RWPE2 (cell line): ENCODE data around the gene CAPN7.

Experiments
- ATAC-seq: fragments of 200-7000 bp; cut with Tn5 transposase; 3 replicates; pipeline ENCODE4 v1.9.1; 2021; ENCODE audit warnings: low read depth
- DNase-seq: peaks from one replicate; pipeline ENCODE4 v3.0.0-alpha.2; 2020; ENCODE audit warnings: low spot score
- H3K27ac ChIP-seq: fragments of 450-650 bp; 2 replicates; pipeline ENCODE4 v1.5.1; 2017; ENCODE audit warnings: mild to moderate bottlenecking; ENCODE audit not compliant: poor library complexity, severe bottlenecking
- H3K27me3 ChIP-seq: fragments of 250-450 bp; sonication (Bioruptor Pico); 2 replicates; pipeline ENCODE4 v1.5.1; 2021; ENCODE audit warnings: mild to moderate bottlenecking, moderate library complexity; ENCODE audit not compliant: insufficient read depth, poor library complexity, severe bottlenecking
- H3K36me3 ChIP-seq: fragments of 250-450 bp; sonication (Bioruptor Pico); 2 replicates; pipeline ENCODE4 v1.5.1; 2020; ENCODE audit warnings: low read depth, mild to moderate bottlenecking, moderate library complexity
- H3K4me1 ChIP-seq: fragments of 250-450 bp; sonication (Bioruptor Pico); 2 replicates; pipeline ENCODE4 v1.5.1; 2021; ENCODE audit warnings: mild to moderate bottlenecking, moderate library complexity; ENCODE audit not compliant: insufficient read depth, poor library complexity, severe bottlenecking
- H3K4me3 ChIP-seq: fragments of 250-450 bp; sonication (Bioruptor Pico); 2 replicates; pipeline ENCODE4 v1.5.1; 2021; ENCODE audit warnings: mild to moderate bottlenecking, moderate library complexity; ENCODE audit not compliant: severe bottlenecking
- H3K9me3 ChIP-seq: fragments of 250-450 bp; sonication (Bioruptor Pico); 2 replicates; pipeline ENCODE4 v1.5.1; 2021; ENCODE audit warnings: mild to moderate bottlenecking, moderate library complexity; ENCODE audit not compliant: severe bottlenecking
- TF ChIP-seq, protein P1 (sequence below): fragments of 450-650 bp; IDR thresholded peaks from one replicate; pipeline ENCODE4 v1.5.1; 2017; ENCODE audit warnings: mild to moderate bottlenecking, moderate library complexity; ENCODE audit not compliant: poor library complexity, severe bottlenecking

The CAPN7 gene

DNA sequence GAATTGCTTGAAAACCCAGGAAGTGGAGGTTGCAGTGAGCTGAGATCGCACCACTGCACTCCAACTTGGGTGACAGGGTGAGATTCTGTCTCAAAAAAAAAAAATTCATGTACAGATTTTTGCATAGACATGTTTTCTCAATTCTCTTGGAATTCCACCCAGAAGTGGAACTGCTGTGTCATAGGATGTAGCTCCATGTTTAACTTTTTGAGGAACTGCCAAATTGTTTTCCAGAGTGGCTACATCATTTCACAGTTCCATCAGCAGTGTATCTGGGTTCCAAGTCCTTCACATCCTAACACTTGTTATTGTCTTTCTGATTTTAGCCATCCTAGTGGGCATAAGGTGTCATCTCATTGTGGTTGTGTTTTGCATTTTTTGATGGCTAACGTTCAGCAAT, 9.9 kb downstream of the CAPN7 start:
- DNase-seq (no peak), ATAC-seq (no peak)
- Histone ChIP-seq H3K27ac (no peak overlapping the region), H3K4me1 (no peaks in the 10 kb centered on the region), H3K9me3 (no peaks in the 10 kb centered on the region), H3K36me3 (peaks cover 86% of the 10 kb centered on the region), H3K4me3 (no peak overlapping the region), H3K27me3 (no peaks in the 10 kb centered on the region)
- TF ChIP-seq, protein P1, sequence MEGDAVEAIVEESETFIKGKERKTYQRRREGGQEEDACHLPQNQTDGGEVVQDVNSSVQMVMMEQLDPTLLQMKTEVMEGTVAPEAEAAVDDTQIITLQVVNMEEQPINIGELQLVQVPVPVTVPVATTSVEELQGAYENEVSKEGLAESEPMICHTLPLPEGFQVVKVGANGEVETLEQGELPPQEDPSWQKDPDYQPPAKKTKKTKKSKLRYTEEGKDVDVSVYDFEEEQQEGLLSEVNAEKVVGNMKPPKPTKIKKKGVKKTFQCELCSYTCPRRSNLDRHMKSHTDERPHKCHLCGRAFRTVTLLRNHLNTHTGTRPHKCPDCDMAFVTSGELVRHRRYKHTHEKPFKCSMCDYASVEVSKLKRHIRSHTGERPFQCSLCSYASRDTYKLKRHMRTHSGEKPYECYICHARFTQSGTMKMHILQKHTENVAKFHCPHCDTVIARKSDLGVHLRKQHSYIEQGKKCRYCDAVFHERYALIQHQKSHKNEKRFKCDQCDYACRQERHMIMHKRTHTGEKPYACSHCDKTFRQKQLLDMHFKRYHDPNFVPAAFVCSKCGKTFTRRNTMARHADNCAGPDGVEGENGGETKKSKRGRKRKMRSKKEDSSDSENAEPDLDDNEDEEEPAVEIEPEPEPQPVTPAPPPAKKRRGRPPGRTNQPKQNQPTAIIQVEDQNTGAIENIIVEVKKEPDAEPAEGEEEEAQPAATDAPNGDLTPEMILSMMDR: no peak

DNA sequence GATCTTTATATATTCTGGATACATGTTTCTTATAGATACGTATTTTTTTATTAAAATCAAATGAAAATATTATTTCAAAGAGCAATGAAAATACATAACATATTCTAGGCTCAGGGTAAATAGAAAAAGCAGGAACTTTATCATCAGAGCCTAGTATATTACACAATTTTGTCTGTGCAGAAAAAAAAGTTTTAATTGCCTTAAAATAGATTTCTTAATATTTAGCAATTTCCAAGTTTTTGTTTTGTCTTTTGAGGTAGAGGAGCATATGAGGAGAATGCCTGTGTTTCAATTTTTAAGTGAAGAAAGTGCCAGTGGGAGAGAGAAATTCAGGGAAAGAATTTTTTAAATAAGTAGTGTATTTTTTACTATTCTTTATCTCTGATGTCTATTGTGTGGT, 10.5 kb downstream of the CAPN7 start:
- no peak for DNase-seq
- H3K36me3 ChIP-seq: peaks cover 88% of the 10 kb centered on the region
- TF ChIP-seq, protein P1: no peak

DNA sequence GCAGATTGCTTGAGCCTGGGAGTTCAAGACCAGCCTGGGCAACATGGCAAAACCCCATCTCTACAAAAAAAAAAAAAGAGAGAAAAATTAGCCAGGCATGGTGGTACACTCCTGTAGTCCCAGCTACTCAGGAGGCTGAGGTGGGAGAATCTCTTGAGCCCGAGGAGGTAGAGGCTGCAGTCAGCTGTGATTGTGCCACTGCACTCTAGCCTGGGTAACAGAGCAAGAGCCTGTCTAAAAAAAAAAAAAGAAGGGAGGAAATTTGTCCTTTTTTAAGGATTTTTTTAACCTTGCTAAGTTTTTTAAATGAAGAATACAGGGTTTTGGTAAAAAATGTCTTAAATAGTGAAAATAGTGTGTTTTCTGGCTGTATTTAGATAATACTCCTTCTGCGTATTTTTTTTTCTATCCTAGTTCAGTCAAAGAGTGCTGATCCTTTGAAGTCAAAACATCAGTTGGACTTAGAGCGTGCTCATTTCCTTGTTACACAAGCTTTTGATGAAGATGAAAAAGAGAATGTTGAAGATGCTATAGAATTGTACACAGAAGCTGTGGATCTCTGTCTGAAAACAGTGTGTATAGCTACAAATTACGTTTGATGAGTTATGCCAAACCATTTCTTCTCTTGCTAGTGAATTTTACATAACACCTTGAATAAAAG, 11.1 kb downstream of the CAPN7 start:
- DNase-seq: no peak
- no peak for ATAC-seq
- no peak overlapping the region for H3K27ac ChIP-seq
- no peaks in the 10 kb centered on the region for H3K27me3 ChIP-seq
- H3K4me3 ChIP-seq: no peak overlapping the region
- TF ChIP-seq, protein P1: no peak
- no peaks in the 10 kb centered on the region for H3K9me3 ChIP-seq
- H3K36me3 ChIP-seq: peaks cover 89% of the 10 kb centered on the region
- no peaks in the 10 kb centered on the region for H3K4me1 ChIP-seq

More for the DNA sequence above, 10.5 kb downstream of the CAPN7 start:
- no peak for ATAC-seq
- Histone ChIP-seq H3K9me3 (no peaks in the 10 kb centered on the region), H3K4me3 (no peak overlapping the region), H3K27me3 (no peaks in the 10 kb centered on the region), H3K27ac (no peak overlapping the region), H3K4me1 (no peaks in the 10 kb centered on the region)

DNA sequence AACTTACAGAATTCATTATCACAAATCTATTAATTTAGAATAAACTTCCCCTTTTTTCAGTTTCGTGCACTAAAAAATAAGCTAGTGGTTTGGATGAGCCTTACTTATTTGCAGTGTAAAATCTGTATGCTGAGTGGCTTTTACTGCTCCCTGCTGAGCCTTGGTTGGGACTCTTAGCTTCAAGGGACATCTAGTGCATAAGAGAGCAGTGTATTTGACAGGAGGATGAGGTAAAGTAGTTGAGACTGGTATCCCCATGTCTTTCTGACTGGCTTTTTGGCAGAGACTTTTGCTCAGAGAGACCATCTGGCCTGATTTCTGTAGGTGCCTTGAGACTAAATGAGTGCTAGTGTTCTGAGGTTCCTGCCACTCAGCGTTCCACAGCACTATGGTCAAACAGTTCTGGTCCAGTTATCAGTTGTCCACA, 11.8 kb downstream of the CAPN7 start:
- DNase-seq (no peak), ATAC-seq (no peak)
- no peaks in the 10 kb centered on the region for H3K27me3 ChIP-seq
- no peaks in the 10 kb centered on the region for H3K4me1 ChIP-seq
- H3K9me3 ChIP-seq: no peaks in the 10 kb centered on the region
- H3K36me3 ChIP-seq: peaks cover 89% of the 10 kb centered on the region
- TF ChIP-seq, protein P1: no peak
- no peak overlapping the region for H3K4me3 ChIP-seq
- H3K27ac ChIP-seq: no peak overlapping the region

DNA sequence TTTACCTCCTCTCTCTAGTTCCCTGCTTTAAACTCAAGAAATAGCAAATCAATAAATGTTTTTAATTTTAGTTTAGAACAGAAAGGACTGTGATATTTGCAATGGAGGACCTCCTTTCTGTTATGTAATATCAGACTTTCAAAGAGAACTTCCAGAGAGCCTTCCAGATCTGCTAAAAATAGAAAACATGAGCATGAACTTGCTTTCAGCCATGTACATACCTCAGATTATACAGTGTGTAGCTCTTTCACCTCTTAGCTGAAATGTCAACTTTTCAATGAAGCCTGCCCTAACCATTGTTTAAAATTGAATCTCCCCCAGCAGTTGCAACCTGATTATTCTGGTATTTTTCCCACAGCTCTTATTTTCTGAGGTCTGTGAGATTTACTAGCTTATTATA, 12.6 kb downstream of the CAPN7 start:
- peaks cover 89% of the 10 kb centered on the region for H3K36me3 ChIP-seq
- ATAC-seq: no peak
- TF ChIP-seq, protein P1: no peak

More for the DNA sequence above, 12.6 kb downstream of the CAPN7 start:
- no peaks in the 10 kb centered on the region for H3K4me1 ChIP-seq
- DNase-seq: no peak
- no peak overlapping the region for H3K4me3 ChIP-seq
- no peaks in the 10 kb centered on the region for H3K27me3 ChIP-seq
- H3K9me3 ChIP-seq: no peaks in the 10 kb centered on the region
- H3K27ac ChIP-seq: no peak overlapping the region
